WERI-Rb-1 (cell line): ENCODE results near the gene CD109.
A peak's percentile ranks its signal among the peaks of the same experiment; 100 is the strongest.

ENCODE experiments used
- DNase-seq: peaks from one replicate; pipeline ENCODE4 v3.0.0-alpha.2; 2020
- H3K27ac ChIP-seq: fragments of 250-450 bp; sonication (Bioruptor Pico); 2 replicates; pipeline ENCODE4 v1.5.1; 2020; ENCODE audit warnings: mild to moderate bottlenecking, moderate library complexity
- H3K27me3 ChIP-seq: fragments of 250-450 bp; sonication (Bioruptor Pico); 2 replicates; pipeline ENCODE4 v1.5.1; 2021; ENCODE audit warnings: mild to moderate bottlenecking, low read depth, moderate library complexity; ENCODE audit not compliant: insufficient read depth, severe bottlenecking
- H3K36me3 ChIP-seq: fragments of 250-450 bp; sonication (Bioruptor Pico); 2 replicates; pipeline ENCODE4 v1.5.1; 2020; ENCODE audit warnings: mild to moderate bottlenecking, moderate library complexity
- H3K4me3 ChIP-seq: 2 replicates; pipeline ENCODE4 v1.5.1; 2011; ENCODE audit warnings: low read depth, mild to moderate bottlenecking, control low read depth, low read length
- H3K9me3 ChIP-seq: fragments of 250-450 bp; sonication (Bioruptor Pico); 2 replicates; pipeline ENCODE4 v1.5.1; 2021; ENCODE audit warnings: mild to moderate bottlenecking, moderate library complexity; ENCODE audit not compliant: severe bottlenecking
- TF ChIP-seq, protein P1 (sequence below): IDR thresholded peaks from 2 replicates; pipeline ENCODE4 v1.5.1; 2011; ENCODE audit warnings: low read depth, mild to moderate bottlenecking, control low read depth, inconsistent platforms, low read length

The CD109 gene

GRCh38 chr6:73746787-73747186, 50.8 kb downstream of the CD109 start:
- Histone ChIP-seq H3K9me3 (no peaks in the 10 kb centered on the region), H3K36me3 (no peaks in the 10 kb centered on the region), H3K4me3 (no peak overlapping the region), H3K27ac (no peak overlapping the region), H3K27me3 (no peaks in the 10 kb centered on the region)
- DNase-seq = no peak
- TF ChIP-seq, protein P1, sequence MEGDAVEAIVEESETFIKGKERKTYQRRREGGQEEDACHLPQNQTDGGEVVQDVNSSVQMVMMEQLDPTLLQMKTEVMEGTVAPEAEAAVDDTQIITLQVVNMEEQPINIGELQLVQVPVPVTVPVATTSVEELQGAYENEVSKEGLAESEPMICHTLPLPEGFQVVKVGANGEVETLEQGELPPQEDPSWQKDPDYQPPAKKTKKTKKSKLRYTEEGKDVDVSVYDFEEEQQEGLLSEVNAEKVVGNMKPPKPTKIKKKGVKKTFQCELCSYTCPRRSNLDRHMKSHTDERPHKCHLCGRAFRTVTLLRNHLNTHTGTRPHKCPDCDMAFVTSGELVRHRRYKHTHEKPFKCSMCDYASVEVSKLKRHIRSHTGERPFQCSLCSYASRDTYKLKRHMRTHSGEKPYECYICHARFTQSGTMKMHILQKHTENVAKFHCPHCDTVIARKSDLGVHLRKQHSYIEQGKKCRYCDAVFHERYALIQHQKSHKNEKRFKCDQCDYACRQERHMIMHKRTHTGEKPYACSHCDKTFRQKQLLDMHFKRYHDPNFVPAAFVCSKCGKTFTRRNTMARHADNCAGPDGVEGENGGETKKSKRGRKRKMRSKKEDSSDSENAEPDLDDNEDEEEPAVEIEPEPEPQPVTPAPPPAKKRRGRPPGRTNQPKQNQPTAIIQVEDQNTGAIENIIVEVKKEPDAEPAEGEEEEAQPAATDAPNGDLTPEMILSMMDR = no peak

DNA sequence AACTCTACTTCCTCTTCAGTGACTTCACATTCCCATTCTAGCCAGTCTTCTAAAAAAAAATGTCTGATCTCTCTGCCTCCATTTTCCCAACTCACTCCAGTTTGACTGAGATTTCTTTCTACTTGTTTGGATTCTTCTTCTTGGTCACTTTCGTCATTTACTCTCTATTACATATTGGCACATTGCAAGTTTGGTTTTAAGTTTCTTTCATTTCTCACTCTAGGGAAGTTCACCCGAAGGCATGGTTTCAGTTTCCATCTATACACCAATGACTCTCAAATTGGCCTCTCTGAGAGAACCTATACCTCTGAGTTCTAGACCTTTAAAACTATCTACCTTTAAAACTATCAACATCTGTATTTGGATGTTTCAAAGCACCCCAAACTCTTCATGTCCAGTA, 51.3 kb downstream of the CD109 start:
- Histone ChIP-seq H3K27me3 (no peaks in the 10 kb centered on the region), H3K9me3 (no peaks in the 10 kb centered on the region), H3K36me3 (no peaks in the 10 kb centered on the region), H3K4me3 (no peak overlapping the region), H3K27ac (no peak overlapping the region)
- TF ChIP-seq, protein P1 = no peak
- DNase-seq = no peak

- Histone ChIP-seq H3K36me3 (no peaks in the 10 kb centered on the region), H3K27ac (peak overlapping the region; percentile 32; the same call in 1 of the 2 replicates), H3K4me3 (no peak overlapping the region), H3K27me3 (no peaks in the 10 kb centered on the region), H3K9me3 (no peaks in the 10 kb centered on the region)
- no peak for DNase-seq
- TF ChIP-seq, protein P1 = no peak
Observed at GRCh38 chr6:73752943-73753342, 56.9 kb downstream of the CD109 start.

- TF ChIP-seq, protein P1 = no peak
- Histone ChIP-seq H3K27me3 (no peaks in the 10 kb centered on the region), H3K9me3 (no peaks in the 10 kb centered on the region), H3K27ac (no peak overlapping the region), H3K36me3 (no peaks in the 10 kb centered on the region), H3K4me3 (no peak overlapping the region)
- no peak for DNase-seq
Observed at GRCh38 chr6:73766040-73766439, 70.0 kb downstream of the CD109 start.

DNA sequence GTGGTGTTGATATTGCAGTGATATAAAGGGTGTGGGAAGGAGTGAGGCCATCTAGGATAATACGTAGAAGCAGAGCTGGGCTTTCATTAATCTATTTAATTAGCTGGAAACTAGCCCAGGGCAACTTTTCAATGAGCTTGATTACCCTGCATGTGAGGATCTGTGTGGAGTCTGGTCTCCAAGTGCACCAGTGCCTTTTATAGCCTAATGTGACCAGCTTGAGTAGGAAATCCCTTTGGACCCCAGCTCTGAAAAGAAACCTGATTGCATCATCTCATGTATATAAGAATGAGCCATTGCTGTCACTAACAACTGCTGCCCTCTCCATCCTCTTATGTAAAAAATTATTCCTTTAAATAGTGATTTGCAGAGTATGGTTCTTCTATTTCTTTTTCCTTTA, 72.6 kb downstream of the CD109 start:
- TF ChIP-seq, protein P1 = no peak
- Histone ChIP-seq H3K9me3 (no peaks in the 10 kb centered on the region), H3K4me3 (no peak overlapping the region), H3K27me3 (no peaks in the 10 kb centered on the region), H3K27ac (no peak overlapping the region), H3K36me3 (no peaks in the 10 kb centered on the region)
- DNase-seq = no peak

GRCh38 chr6:73769976-73770375, 74.0 kb downstream of the CD109 start:
- Histone ChIP-seq H3K9me3 (no peaks in the 10 kb centered on the region), H3K36me3 (no peaks in the 10 kb centered on the region), H3K4me3 (no peak overlapping the region), H3K27ac (no peak overlapping the region), H3K27me3 (no peaks in the 10 kb centered on the region)
- TF ChIP-seq, protein P1 = no peak
- no peak for DNase-seq
